HepG2 (cell line): ENCODE measurements around the gene KLRG1. TPM values are rescaled to one million over a fixed set of nuclear protein-coding genes. Genes with fewer than 3 reads are reported as not detected.

ENCODE experiments used
- ATAC-seq: fragments of 200-7000 bp; cut with Tn5 transposase; 3 replicates; pipeline ENCODE4 v1.9.1; 2020; ENCODE audit warnings: mild to moderate bottlenecking, moderate library complexity
- BruUV-seq: library from RNA; stranded (reverse); fragments of 400-500 nt; replicated peaks from 2 replicates; lab custom pipeline; 2021; lab: Mats Ljungman, UMichigan
- CTCF ChIA-PET: fragments of 300-600 bp; formaldehyde crosslinking; extraction: SDS; loops from one replicate; lab custom pipeline; 2021; ENCODE audit warnings: low total read pairs, inconsistent platforms, low intra/inter-chr PET ratio; lab: Yijun Ruan, JAX
- POLR2A ChIA-PET: fragments of 350-600 bp; sonication (Branson Sonifier 250); formaldehyde crosslinking; loops from one replicate; lab custom pipeline; 2020; ENCODE audit warnings: antibody characterized with exemption, inconsistent platforms; lab: Yijun Ruan, JAX
- DNase-seq: peaks from one replicate; pipeline ENCODE4 v3.0.0-alpha.2; 2015; ENCODE audit warnings: low spot score
- FAIRE-seq: peaks from 3 replicates; lab custom pipeline; 2011; peaks lifted over from hg19 to GRCh38; lab: Jason Lieb, UNC
- H2AFZ ChIP-seq: one replicate; pipeline ENCODE4 v1.6.1; 2011; ENCODE audit warnings: low read length, inconsistent platforms
- H3K27ac ChIP-seq: fragments of 300-600 bp; 3 replicates; pipeline ENCODE4 v1.8.0; 2011; ENCODE audit warnings: mixed run types, mild to moderate bottlenecking, mixed read lengths, low read length, inconsistent platforms; ENCODE audit not compliant: insufficient read depth; ENCODE audit errors: extremely low read length
- H3K27me3 ChIP-seq, 2 experiments: fragments of 200-600 bp in 1 of 2; 2 replicates in 1 of 2; 3 replicates in 1 of 2; pipeline versions ENCODE4 v1.6.0 to v1.8.0; 2011; ENCODE audit warnings: low read length in 2 of 2, mild to moderate bottlenecking in 2 of 2, moderate library complexity in 2 of 2, inconsistent platforms in 1 of 2; ENCODE audit not compliant: insufficient read depth in 2 of 2, control insufficient read depth in 1 of 2
- H3K36me3 ChIP-seq, 2 experiments: fragments of 200-600 bp in 1 of 2; replicated peaks in 1 of 2; 2 replicates in 1 of 2; 3 replicates in 1 of 2; pipeline versions ENCODE4 v1.5.1 to v1.8.0; 2011; ENCODE audit warnings: low read length in 2 of 2, inconsistent platforms in 1 of 2; ENCODE audit not compliant: insufficient read depth in 2 of 2, control insufficient read depth in 1 of 2
- H3K4me1 ChIP-seq: 2 replicates; pipeline ENCODE4 v1.5.1; 2012; ENCODE audit warnings: low read length, inconsistent platforms; ENCODE audit not compliant: insufficient read depth
- H3K4me2 ChIP-seq: 2 replicates; pipeline ENCODE4 v1.6.0; 2011; ENCODE audit warnings: low read depth, low read length, inconsistent platforms
- H3K4me3 ChIP-seq, 3 experiments: fragments of 200-600 bp in 1 of 3; sonication (generic), shearing (Covaris generic) in 1 of 3; replicated peaks in 1 of 3; 2 replicates each; pipeline ENCODE4 v1.5.1; 2011 to 2016; ENCODE audit warnings: low read length in 3 of 3, inconsistent platforms in 2 of 3, low read depth in 2 of 3, mild to moderate bottlenecking in 2 of 3, control low read depth in 1 of 3, mixed read lengths in 1 of 3; ENCODE audit not compliant: insufficient read depth in 1 of 3
- H3K79me2 ChIP-seq: one replicate; pipeline ENCODE4 v1.6.1; 2011; ENCODE audit warnings: low read length, inconsistent platforms; ENCODE audit not compliant: insufficient read depth
- H3K9ac ChIP-seq: 2 replicates; pipeline ENCODE4 v1.6.0; 2011; ENCODE audit warnings: mild to moderate bottlenecking, low read depth, low read length, inconsistent platforms; ENCODE audit not compliant: insufficient read depth
- H3K9me3 ChIP-seq: 2 replicates; pipeline ENCODE4 v1.5.1; 2012; ENCODE audit warnings: mild to moderate bottlenecking, low read length
- H4K20me1 ChIP-seq: 2 replicates; pipeline ENCODE4 v1.6.0; 2011; ENCODE audit warnings: inconsistent platforms, mild to moderate bottlenecking, low read length, moderate library complexity; ENCODE audit not compliant: insufficient read depth
- KMT2A ChIP-seq: sonication (generic); formaldehyde crosslinking; IDR thresholded peaks from 2 replicates; pipeline ENCODE4 v1.4.0; 2020; ENCODE audit warnings: missing genetic modification reagents
- NONO ChIP-seq, 2 experiments: fragments of 450-650 bp in 1 of 2; sonication (generic) in 1 of 2; formaldehyde crosslinking in 1 of 2; IDR thresholded peaks in 1 of 2; conservative IDR thresholded peaks in 1 of 2; 2 replicates each; pipeline versions ENCODE4 v1.6.1 to v1.8.0; 2017 to 2022; ENCODE audit warnings: mild to moderate bottlenecking in 1 of 2, missing genetic modification reagents in 1 of 2, moderate library complexity in 1 of 2
- RARA ChIP-seq: IDR thresholded peaks from 2 replicates; pipeline ENCODE4 v1.6.1; 2016; ENCODE audit warnings: missing genetic modification reagents, missing compliant biosample characterization
- ZNF274 ChIP-seq: sonication (generic); formaldehyde crosslinking; IDR thresholded peaks from 2 replicates; pipeline ENCODE4 v1.5.1; 2020; ENCODE audit warnings: mild to moderate bottlenecking, missing genetic modification reagents
- ZNF350 ChIP-seq: sonication (generic); formaldehyde crosslinking; IDR thresholded peaks from 2 replicates; pipeline ENCODE4 v1.4.0; 2020; ENCODE audit warnings: mild to moderate bottlenecking, low read depth, missing genetic modification reagents, borderline replicate concordance
- ZNF556 ChIP-seq: sonication (generic); formaldehyde crosslinking; IDR thresholded peaks from 2 replicates; pipeline ENCODE4 v1.4.0; 2020; ENCODE audit warnings: mild to moderate bottlenecking, missing genetic modification reagents, borderline replicate concordance
- WGBS: methylation state at CpG from one replicate; pipeline ENCODE4 v1.1.6; 2017; ENCODE audit warnings: low lambda C conversion rate; 5-methylcytosine and 5-hydroxymethylcytosine counted together
- in situ Hi-C: cut with HindIII; loops from 2 replicates; pipeline ENCODE4 v1.10.0; 2017; ENCODE audit warnings: low pct_unique_long_range_greater_than_20kb; ENCODE audit not compliant: extremely low pct_ligation_motif_present
- intact Hi-C: fragments of 100-400 bp; cut with micrococcal nuclease; formaldehyde crosslinking; loops from one replicate; pipeline ENCODE4 v1.10.0; 2022; ENCODE audit not compliant: unreplicated experiment
- polyA plus RNA-seq, 8 experiments: library from polyadenylated mRNA; depleted of rRNA in 3 of 8; stranded (reverse) in 7 of 8; unstranded in 1 of 8; fragments of >200 nt; fragmentation: Illumina TruSeq in 4 of 8; extraction: Trizol in 4 of 8; gene quantifications; 2 replicates each; pipeline versions ENCODE4 v1.2.1 to v1.2.3, GENCODE V29; 2011 to 2016; ENCODE audit warnings: low read depth in 4 of 8, missing spikeins in 1 of 8, mixed read lengths in 1 of 8; ENCODE audit not compliant: insufficient read depth in 1 of 8
- total RNA-seq, 5 experiments: library from RNA; depleted of rRNA; stranded (reverse); fragments of >200 nt; fragmentation: Illumina TruSeq; extraction: Trizol; gene quantifications; 2 replicates each; pipeline ENCODE4 v1.2.3, GENCODE V29; 2016; ENCODE audit warnings: low read depth in 1 of 5
- TF ChIP-seq, protein P1 (sequence below): sonication (generic); formaldehyde crosslinking; IDR thresholded peaks from 2 replicates; pipeline ENCODE4; 2020; ENCODE audit warnings: missing genetic modification reagents, mild to moderate bottlenecking, borderline replicate concordance
- TF ChIP-seq, protein P2 (sequence below): IDR thresholded peaks from 2 replicates; pipeline ENCODE4 v1.6.1; 2012; ENCODE audit warnings: low read length, improper control_type of control experiment
- TF ChIP-seq, protein P3 (sequence below): sonication (generic); formaldehyde crosslinking; IDR thresholded peaks from 2 replicates; pipeline ENCODE4 v1.4.0; 2020; ENCODE audit warnings: missing genetic modification reagents
- TF ChIP-seq, protein P4 (sequence below): sonication (generic); formaldehyde crosslinking; IDR thresholded peaks from 2 replicates; pipeline ENCODE4 v1.4.0; 2020; ENCODE audit warnings: mild to moderate bottlenecking, missing genetic modification reagents, borderline replicate concordance
- TF ChIP-seq, protein P5 (sequence below): sonication (generic); formaldehyde crosslinking; IDR thresholded peaks from 2 replicates; pipeline ENCODE4 v1.5.1; 2020; ENCODE audit warnings: mild to moderate bottlenecking, missing genetic modification reagents, moderate library complexity

The KLRG1 gene
- total and polyA plus RNA-seq, 2 of the 13 experiments (the other 11 are each of a cell fraction or from before 2014, with no cell fraction given): 1.2 to 1.7 TPM

DNA sequence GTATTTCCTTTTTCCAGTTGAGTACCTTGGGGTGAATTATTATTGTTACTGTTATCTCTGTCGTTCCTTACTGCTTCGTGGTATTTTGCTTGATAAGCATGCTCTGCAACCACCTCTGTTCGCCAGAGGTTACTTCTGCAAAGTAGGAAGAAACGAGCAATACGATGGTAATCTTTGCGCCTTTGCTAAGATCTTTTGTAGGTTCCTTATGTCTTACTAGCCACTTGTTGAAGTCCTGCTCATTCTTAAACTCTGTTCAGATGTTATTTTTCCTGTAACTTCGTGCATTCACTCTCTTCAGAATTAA lies 39.2 kb upstream of the KLRG1 start:
- peak; percentile 28 for ATAC-seq
- Histone ChIP-seq H3K9ac (peak overlapping the region; percentile 90), H3K9me3 (no peaks in the 10 kb centered on the region; the same call in 1 of the 2 replicates), H3K27me3 (no peaks in the 10 kb centered on the region; a peak in 1 of 5 replicates), H3K4me3 (peak overlapping the region; percentile 81 to 89 (median 86)), H3K27ac (peak overlapping the region; percentile 93), H4K20me1 (no peaks in the 10 kb centered on the region), H3K4me2 (peak overlapping the region; percentile 90), H3K79me2 (peaks cover 36% of the 10 kb centered on the region), H2AFZ (peak overlapping the region; percentile 100), H3K4me1 (peaks cover 30% of the 10 kb centered on the region), H3K36me3 (peaks cover 2 to 12% of the 10 kb centered on the region in 2 experiments; a peak in 4 of 5 replicates)
- DNase-seq: no peak
- intact Hi-C loops (loop anchor here (1.0 kb wide), 1 partner anchor 89 kb away; no protein-coding TSS in a partner anchor), in situ Hi-C loops (no loop called here)
- no peak for FAIRE-seq
- TSS peak; percentile 74 for BruUV-seq
- WGBS: 0% methylated on average over 7 of the region's 7 CpGs
- ChIA-PET CTCF (interaction anchor here (1.6 kb wide), 1 partner anchor 89 kb away, joined by 5 read pairs; no protein-coding TSS in a partner anchor), POLR2A (interaction anchor here (1.1 to 2.4 kb wide), 8 partner anchors 8 to 166 kb away, joined by 3 to 27 read pairs (median 6); partner anchors contain the start of genes A2M and PHC1)
- TF ChIP-seq, protein P1, sequence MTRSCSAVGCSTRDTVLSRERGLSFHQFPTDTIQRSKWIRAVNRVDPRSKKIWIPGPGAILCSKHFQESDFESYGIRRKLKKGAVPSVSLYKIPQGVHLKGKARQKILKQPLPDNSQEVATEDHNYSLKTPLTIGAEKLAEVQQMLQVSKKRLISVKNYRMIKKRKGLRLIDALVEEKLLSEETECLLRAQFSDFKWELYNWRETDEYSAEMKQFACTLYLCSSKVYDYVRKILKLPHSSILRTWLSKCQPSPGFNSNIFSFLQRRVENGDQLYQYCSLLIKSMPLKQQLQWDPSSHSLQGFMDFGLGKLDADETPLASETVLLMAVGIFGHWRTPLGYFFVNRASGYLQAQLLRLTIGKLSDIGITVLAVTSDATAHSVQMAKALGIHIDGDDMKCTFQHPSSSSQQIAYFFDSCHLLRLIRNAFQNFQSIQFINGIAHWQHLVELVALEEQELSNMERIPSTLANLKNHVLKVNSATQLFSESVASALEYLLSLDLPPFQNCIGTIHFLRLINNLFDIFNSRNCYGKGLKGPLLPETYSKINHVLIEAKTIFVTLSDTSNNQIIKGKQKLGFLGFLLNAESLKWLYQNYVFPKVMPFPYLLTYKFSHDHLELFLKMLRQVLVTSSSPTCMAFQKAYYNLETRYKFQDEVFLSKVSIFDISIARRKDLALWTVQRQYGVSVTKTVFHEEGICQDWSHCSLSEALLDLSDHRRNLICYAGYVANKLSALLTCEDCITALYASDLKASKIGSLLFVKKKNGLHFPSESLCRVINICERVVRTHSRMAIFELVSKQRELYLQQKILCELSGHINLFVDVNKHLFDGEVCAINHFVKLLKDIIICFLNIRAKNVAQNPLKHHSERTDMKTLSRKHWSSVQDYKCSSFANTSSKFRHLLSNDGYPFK (CRISPR knock-in tag): no peak
- TF ChIP-seq ZNF274 (CRISPR knock-in tag): no peak
- TF ChIP-seq, protein P2, sequence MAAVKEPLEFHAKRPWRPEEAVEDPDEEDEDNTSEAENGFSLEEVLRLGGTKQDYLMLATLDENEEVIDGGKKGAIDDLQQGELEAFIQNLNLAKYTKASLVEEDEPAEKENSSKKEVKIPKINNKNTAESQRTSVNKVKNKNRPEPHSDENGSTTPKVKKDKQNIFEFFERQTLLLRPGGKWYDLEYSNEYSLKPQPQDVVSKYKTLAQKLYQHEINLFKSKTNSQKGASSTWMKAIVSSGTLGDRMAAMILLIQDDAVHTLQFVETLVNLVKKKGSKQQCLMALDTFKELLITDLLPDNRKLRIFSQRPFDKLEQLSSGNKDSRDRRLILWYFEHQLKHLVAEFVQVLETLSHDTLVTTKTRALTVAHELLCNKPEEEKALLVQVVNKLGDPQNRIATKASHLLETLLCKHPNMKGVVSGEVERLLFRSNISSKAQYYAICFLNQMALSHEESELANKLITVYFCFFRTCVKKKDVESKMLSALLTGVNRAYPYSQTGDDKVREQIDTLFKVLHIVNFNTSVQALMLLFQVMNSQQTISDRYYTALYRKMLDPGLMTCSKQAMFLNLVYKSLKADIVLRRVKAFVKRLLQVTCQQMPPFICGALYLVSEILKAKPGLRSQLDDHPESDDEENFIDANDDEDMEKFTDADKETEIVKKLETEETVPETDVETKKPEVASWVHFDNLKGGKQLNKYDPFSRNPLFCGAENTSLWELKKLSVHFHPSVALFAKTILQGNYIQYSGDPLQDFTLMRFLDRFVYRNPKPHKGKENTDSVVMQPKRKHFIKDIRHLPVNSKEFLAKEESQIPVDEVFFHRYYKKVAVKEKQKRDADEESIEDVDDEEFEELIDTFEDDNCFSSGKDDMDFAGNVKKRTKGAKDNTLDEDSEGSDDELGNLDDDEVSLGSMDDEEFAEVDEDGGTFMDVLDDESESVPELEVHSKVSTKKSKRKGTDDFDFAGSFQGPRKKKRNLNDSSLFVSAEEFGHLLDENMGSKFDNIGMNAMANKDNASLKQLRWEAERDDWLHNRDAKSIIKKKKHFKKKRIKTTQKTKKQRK: no peak
- no peak for TF ChIP-seq ZNF350 (CRISPR knock-in tag)
- TF ChIP-seq KMT2A (CRISPR knock-in tag): peak; percentile 6; the same call in 1 of the 2 replicates
- 0 out of 2 replicates have a peak, but pooled peaks have one; percentile 5 for TF ChIP-seq ZNF556 (CRISPR knock-in tag)
- TF ChIP-seq, protein P3, sequence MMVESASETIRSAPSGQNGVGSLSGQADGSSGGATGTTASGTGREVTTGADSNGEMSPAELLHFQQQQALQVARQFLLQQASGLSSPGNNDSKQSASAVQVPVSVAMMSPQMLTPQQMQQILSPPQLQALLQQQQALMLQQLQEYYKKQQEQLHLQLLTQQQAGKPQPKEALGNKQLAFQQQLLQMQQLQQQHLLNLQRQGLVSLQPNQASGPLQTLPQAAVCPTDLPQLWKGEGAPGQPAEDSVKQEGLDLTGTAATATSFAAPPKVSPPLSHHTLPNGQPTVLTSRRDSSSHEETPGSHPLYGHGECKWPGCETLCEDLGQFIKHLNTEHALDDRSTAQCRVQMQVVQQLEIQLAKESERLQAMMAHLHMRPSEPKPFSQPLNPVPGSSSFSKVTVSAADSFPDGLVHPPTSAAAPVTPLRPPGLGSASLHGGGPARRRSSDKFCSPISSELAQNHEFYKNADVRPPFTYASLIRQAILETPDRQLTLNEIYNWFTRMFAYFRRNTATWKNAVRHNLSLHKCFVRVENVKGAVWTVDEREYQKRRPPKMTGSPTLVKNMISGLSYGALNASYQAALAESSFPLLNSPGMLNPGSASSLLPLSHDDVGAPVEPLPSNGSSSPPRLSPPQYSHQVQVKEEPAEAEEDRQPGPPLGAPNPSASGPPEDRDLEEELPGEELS: no peak
- TF ChIP-seq RARA (CRISPR knock-in tag): no peak
- TF ChIP-seq, protein P4, sequence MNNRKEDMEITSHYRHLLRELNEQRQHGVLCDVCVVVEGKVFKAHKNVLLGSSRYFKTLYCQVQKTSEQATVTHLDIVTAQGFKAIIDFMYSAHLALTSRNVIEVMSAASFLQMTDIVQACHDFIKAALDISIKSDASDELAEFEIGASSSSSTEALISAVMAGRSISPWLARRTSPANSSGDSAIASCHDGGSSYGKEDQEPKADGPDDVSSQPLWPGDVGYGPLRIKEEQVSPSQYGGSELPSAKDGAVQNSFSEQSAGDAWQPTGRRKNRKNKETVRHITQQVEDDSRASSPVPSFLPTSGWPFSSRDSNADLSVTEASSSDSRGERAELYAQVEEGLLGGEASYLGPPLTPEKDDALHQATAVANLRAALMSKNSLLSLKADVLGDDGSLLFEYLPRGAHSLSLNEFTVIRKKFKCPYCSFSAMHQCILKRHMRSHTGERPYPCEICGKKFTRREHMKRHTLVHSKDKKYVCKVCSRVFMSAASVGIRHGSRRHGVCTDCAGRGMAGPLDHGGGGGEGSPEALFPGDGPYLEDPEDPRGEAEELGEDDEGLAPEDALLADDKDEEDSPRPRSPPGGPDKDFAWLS: 0 out of 2 replicates have a peak, but pooled peaks have one; percentile 80
- TF ChIP-seq, protein P5, sequence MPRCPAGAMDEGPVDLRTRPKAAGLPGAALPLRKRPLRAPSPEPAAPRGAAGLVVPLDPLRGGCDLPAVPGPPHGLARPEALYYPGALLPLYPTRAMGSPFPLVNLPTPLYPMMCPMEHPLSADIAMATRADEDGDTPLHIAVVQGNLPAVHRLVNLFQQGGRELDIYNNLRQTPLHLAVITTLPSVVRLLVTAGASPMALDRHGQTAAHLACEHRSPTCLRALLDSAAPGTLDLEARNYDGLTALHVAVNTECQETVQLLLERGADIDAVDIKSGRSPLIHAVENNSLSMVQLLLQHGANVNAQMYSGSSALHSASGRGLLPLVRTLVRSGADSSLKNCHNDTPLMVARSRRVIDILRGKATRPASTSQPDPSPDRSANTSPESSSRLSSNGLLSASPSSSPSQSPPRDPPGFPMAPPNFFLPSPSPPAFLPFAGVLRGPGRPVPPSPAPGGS (CRISPR knock-in tag): peak; percentile 8; the same call in 1 of the 2 replicates
- TF ChIP-seq NONO (IDR thresholded peaks at IDR 0.05): no peak
- TF ChIP-seq NONO (CRISPR knock-in tag; conservative IDR thresholded peaks at IDR 0.05): no peak
